ENCODE results near the gene SNX11.

Gene SNX11

GRCh38 chr17:48131216-48131824, 23.8 kb downstream of the SNX11 start:
- peak in 2 of 3 experiments; percentile 10 to 26 for DNase-seq (ENCODE audit: low read depth in 3 of 3)

DNA sequence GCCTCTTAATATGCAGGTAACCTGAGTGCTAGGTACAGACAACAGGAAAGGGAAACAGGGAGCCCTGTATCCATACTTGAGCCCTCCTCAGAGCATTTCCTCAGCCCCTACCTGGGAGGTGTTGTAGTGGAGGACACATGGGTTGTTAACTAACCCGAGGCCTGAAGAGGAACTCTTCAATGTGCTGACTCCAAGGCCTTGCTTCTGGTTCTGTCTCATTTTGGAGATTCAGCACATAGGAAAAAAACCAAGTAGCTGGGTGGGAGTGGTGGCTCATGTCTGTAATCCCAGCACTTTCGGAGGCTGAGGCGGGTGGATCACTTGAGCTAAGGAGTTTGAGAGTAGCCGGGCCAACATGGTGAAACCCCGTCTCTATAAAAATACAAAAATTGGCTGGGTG, 24.8 kb downstream of the SNX11 start:
- no peak for DNase-seq (ENCODE audit: low read depth in 3 of 3)

DNA sequence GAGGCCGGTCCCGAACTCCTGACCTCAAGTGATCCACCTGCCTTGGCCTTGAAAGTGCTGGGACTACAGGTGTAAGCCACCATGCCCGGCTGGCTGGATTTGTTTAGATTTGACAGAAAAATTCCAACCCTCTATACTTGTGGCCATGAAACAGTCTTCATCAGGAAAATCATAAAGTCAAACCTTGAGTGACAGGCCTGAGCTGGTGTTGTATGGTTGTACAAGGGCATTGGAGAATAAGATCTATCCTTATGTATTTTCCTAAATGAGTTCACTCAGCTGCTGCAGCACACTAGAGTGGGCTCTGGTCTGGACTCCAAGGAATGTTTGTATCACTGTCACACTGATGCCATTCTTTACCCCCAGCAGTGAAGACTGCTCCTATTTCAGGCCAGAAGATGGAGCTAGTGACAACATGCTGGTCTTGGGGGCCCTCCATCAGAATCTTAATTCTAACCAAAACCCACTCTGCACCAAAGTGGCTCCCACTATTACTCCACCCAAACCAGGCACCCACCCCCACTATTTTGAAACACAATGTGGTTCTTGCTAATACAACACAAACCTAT, 27.4 kb downstream of the SNX11 start:
- DNase-seq (ENCODE audit: low read depth in 3 of 3) = no peak

DNA sequence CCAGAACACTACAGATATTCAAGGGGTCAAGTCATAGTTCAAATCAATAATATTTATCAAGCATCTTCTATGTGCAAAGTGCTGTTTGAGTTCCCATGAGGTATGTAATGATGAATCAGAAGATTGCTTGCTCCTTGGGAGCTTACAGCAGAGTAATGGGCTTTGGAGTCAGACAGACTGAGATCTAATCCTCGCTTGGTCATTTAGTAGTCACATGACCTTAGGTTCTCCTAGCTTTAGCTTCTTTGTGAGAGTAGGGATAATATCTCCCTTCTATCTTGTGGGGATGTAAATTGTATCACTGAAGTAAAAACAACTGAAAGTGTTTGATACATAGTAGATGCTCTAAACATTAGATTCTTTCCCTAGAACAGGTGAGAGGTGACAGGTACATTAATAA, 30.1 kb downstream of the SNX11 start:
- DNase-seq (ENCODE audit: low read depth in 3 of 3) = no peak

GRCh38 chr17:48139944-48140343, 32.4 kb downstream of the SNX11 start:
- DNase-seq (ENCODE audit: low read depth in 3 of 3) = no peak

- DNase-seq (ENCODE audit: low read depth in 3 of 3) = no peak
Observed at GRCh38 chr17:48143629-48144028, 36.1 kb downstream of the SNX11 start.

DNA sequence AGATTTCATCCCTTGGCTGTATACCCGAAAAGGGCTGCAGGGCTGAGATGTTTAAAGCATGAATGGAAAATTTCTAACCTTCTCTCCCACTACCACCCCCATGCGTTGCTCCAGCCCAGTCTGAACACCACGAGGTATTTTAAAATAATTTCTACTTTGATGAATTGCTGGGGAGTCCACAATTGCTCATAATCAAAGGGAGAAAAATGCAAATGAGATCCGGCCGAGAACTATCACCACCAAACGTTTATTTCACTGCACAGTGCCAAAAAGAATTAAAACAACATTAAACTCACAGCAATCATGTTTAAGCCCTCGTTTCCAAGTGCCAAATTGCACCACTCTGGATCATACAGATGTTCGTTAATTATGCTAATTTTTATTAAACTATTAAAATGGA, 36.7 kb downstream of the SNX11 start:
- no peak for DNase-seq (ENCODE audit: low read depth in 3 of 3)

DNA sequence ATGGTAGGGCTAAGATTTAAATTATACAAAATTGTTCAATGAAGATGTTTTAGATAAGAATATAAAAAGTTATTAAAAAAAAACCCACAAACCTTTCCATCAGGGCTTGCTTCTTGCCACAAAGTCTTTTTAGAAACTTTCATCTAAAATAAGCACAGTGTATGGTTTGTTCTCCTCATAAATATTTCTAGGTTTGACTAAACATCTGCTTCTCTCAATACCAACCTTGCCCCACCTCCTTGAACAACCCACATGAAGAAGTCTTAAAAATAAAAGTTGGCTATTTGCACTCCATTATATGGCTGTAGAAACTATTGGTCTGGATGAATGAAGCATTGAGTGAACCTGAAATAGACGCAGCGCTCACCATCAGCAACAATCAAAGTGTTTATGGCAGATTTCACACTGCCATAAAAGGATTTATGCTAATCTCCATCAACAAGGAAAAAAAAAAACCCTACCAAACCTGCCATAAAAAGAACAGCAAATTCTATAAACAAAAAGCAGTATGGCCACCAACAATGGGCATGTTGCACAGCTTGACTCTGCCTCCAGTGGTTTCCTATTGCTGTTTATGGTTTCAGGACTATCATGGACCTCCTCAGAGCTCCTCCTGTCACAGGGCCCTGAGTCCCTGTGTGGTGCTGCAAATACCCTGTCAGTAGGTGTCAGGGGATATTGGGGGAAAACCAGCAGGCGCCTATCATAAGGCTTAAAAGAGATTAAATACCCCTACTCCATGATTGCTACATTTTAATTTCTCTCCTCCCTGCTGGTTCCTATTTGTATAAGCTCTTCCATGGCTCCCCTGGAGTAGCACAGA, 37.6 kb downstream of the SNX11 start:
- DNase-seq (ENCODE audit: low read depth in 3 of 3) = no peak

DNA sequence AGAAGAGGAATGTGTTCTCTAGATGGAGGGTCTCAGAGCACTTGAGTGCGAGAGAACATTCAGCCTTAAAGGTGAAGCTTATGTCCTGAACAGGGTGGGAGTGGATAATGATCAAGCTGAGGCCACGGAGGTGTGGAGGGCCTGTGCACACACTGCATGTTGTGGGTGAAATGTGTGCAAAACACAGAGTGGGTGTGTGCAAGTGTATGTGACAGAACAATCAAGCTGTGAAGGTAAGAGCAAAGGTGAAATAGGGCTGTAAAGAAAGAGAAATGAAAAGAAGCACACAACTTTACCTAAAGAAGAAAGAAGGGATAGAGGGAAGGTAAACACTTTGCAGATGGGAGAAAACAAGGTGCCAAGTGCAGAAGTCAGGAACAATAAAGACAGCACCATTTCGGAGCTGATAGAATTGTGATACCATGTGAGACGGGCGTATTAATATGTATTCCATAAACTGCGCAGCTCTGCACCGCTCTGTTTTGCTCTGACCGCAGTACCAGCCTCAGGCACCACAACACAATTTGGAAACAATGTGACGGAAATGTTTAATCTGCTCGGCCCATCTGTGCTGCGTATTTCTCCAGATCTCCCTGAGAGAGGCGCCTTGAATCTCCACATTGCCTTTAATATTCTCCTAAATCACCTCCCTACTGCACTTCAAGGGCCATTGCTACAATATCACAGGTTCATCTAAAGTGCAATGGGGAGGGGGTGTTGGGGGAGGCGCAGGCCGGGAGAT, 40.6 kb downstream of the SNX11 start:
- DNase-seq (ENCODE audit: low read depth in 3 of 3) = no peak

DNA sequence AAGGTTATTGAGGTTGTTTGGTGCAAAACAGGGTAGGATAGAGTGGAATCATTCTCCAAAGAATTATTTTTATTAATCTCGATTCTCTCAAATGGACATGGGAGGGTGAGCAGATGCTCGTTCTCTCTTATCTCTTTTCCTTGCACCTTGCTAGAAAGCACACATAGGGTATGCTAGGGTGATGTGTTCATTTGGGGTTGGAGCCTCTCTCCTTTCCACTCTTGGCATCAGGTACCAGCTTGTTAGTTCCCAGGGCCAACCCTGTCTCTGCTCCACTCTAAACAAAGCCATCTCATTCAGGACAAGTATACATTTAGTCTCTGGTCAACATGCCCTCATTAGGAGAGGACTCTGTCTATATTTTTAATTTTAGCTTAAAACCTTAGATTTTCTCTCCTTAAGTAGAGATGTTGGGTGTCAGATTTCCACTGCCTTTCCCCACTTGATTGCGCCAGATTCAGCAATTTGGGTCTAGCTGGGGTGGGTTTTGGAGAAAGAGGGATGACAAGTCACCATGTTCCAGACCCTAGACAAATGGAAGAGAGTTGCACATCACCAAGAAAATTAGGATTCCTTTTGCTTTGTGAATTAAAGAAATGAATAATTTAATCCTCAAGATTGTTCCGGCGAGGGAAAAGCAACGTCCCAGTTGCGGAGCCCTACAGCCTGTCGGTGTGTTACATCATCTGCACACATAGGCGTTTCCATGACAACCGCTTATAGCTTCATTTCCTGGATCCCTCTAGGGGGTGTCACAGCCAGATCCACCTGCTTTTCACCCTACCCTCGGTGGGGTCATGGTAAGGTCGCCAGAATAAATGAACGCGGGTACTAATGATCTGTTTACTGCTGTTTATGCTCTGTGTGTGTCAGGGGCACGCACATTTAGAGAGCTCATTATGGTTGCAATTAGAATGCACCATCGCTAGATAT, 41.6 kb downstream of the SNX11 start:
- DNase-seq (ENCODE audit: low read depth in 3 of 3) = no peak

- DNase-seq (ENCODE audit: low read depth in 3 of 3) = no peak
Observed at GRCh38 chr17:48149787-48150463, 42.4 kb downstream of the SNX11 start.

- no peak for DNase-seq (ENCODE audit: low read depth in 3 of 3)
Observed at GRCh38 chr17:48150597-48151001, 43.0 kb downstream of the SNX11 start.

DNA sequence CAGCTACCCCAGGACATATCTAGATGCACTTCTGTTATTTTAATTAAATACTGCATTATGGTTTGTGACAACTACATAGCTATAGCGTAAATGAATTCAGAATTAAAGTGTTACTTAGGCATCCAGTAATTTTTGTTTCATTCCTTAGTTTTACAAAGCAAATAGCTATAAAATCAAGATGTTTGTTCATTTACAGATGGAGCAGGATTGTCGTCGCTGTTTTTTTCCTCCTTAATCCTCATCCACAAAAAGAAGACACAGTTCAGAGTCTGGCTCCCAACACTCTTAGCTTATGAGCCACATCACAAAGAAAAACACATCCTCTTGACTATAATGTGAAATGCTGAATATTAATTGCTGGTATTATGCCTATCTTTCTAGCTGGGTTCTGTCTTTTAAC, 43.7 kb downstream of the SNX11 start:
- no peak for DNase-seq (ENCODE audit: low read depth in 3 of 3)

DNA sequence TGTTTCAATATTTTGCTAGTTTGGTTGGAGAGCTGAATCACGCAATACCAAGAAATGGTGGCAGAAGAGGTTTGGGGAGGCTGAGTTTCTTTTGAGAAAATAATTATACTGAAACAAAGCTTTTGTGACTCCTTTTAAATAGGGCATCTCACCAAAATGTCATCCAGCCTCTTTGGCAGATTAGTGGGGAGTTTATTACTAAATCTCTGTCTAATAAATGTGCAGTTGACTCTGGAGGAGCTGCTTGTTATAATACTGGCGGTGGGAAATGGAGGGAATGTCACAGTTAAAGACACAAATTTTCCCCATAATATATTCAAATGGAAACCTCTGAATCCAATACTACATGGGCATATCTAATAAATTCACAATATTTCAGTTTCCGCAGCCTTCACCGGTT, 44.7 kb downstream of the SNX11 start:
- no peak for DNase-seq (ENCODE audit: low read depth in 3 of 3)

- DNase-seq (ENCODE audit: low read depth in 3 of 3) = no peak
Observed at GRCh38 chr17:48153691-48154358, 46.3 kb downstream of the SNX11 start.

GRCh38 chr17:48155889-48156611, 48.5 kb downstream of the SNX11 start:
- no peak for DNase-seq (ENCODE audit: low read depth in 3 of 3)

DNA sequence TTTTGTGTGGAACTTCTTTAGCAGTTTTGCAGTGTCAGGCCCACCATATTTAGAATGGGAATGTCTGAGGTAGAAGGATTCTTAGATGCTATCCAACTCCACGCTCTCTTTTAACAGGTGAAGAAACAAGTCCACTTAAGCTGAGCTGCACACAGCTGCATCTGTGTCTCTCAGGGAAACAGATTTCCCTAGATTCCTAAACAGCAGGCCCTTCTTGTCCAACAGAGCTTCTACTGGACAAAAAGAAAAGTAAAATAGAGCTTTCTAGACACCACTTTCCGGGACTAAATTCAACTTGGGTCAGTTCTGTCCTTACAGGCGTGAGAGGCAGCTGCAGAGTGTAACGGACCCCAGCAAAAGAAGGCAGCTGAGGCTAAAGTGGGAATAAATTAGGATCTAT, 51.7 kb downstream of the SNX11 start:
- no peak for DNase-seq (ENCODE audit: low read depth in 3 of 3)

DNA sequence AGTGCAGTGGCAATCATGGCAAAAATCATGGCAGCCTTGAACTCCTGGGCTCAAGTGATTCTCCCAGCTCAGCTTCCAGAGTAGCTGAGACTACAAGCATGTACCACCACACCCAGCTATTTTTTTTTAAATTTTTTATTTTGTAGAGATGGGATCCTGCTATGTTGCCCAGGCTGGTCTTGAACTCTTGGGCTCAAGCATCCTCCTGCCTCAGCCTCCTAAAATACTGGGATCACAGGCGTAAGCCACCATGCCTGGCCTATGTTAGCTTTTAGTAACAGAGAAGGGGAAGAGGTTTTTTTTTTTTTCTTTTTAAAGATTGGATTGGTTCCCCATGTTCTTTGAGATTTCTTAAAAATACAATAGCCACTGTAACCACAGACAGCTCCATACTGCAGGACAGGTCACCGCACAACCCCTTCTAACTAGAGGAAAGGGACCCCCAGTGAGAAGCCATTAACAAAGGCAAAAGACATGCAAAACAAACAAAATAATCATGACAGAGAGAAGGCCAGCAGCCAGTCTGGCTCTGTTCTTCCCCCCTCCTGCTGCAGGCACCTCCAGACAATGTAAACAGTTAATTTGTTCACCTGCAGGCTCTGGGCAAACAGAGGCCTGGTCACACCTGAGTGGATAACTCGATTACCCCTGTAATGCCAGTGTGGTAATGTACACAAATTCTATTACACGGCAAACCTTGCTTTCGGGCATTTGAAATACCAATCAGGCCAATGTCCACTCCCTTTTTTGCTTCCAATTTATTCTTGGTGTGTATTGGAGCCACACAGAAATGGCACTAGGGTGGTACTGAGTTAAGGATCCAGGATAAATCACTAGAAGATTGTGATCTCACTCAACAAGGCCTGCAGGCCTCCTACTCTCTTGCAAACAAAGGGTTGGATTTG, 52.9 kb downstream of the SNX11 start:
- no peak for DNase-seq (ENCODE audit: low read depth in 3 of 3)
